SH-SY5Y (cell line): ENCODE results near the gene CBFA2T3.

Experiments
- GATA2 ChIP-seq: IDR thresholded peaks from 2 replicates; pipeline ENCODE4 v1.6.1; 2011; ENCODE audit warnings: mild to moderate bottlenecking, low read depth, low read length
- GATA3 ChIP-seq: IDR thresholded peaks from 2 replicates; pipeline ENCODE4 v1.6.1; 2011; ENCODE audit warnings: low read depth, mild to moderate bottlenecking, low read length, moderate library complexity

DNA sequence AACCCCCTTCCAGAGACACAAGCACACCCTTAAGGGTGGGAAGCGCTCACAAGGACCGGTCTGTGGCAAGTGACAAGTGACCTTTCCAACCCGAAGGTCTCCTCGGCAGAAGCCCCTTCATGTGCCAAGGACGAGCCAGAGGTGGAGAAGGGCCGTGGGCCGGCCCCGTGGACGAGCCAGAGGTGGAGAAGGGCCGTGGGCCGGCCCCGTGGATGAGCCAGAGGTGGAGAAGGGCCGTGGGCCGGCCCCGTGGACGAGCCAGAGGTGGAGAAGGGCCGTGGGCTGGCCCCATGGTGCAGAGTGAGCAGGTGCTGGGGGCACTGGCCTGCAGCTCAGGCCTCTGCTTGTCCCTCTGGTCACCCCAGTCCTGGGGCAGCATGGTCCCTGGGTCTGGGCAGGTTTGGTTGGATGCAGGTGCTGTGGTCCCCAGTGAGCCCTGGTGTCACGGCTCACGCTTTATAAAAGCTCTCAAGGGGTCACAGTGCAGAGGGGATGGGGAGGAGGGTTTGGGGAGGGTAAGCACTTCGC, 45.6 kb downstream of the CBFA2T3 start:
- TF ChIP-seq GATA2 = no peak
- TF ChIP-seq GATA3 = no peak
